Aortic smooth muscle cell (primary cell): ENCODE data around the gene CYP2E1. TPM values are rescaled to one million over a fixed set of nuclear protein-coding genes. Genes with fewer than 3 reads are reported as not detected.

ENCODE experiments used
- total RNA-seq: library from RNA; depleted of rRNA; stranded (reverse); fragments of >200 nt; gene quantifications from 2 replicates; pipeline ENCODE4 v1.2.3, GENCODE V29; 2014

The CYP2E1 gene
- total RNA-seq: 0.40 and 0.56 TPM in 2 replicates

GRCh38 chr10:133526957-133527588, at the start of gene CYP2E1:
Gene CYP2E1, plus strand, starts transcription at chr10:133527363. Its CDS starts 33 bp downstream, at chr10:133527396.

GRCh38 chr10:133565441-133566294, 38.5 kb downstream of the CYP2E1 start, which contains the start of gene SYCE1:
Gene SYCE1, minus strand, starts transcription at chr10:133565583. Its CDS starts 54 bp downstream, at chr10:133565529.

Other genes starting within 250 kb of the CYP2E1 start
- 66.4 and 71.7 TPM in 2 replicates for gene TUBGCP2, start 218.5 kb upstream of the CYP2E1 start, total RNA-seq
- gene ZNF511, start 218.4 kb upstream of the CYP2E1 start, total RNA-seq: 18.4 and 21.8 TPM in 2 replicates
- not detected in 2 replicates for gene CALY, start 190.5 kb upstream of the CYP2E1 start, total RNA-seq
- not detected in 2 replicates for gene PRAP1, start 180.0 kb upstream of the CYP2E1 start, total RNA-seq
- 6.1 and 9.5 TPM in 2 replicates for gene FUOM, start 169.3 kb upstream of the CYP2E1 start, total RNA-seq
- gene ECHS1, start 154.0 kb upstream of the CYP2E1 start, total RNA-seq: 60.6 and 65.6 TPM in 2 replicates
- 4.2 and 5.4 TPM in 2 replicates for gene PAOX, start 148.1 kb upstream of the CYP2E1 start, total RNA-seq
- gene MTG1, start 133.2 kb upstream of the CYP2E1 start, total RNA-seq: 19.3 and 23.1 TPM in 2 replicates
- gene SPRN, start 102.7 kb upstream of the CYP2E1 start, total RNA-seq: 0.12 and 0.13 TPM in 2 replicates
- 3.3 TPM in 2 replicates for gene SCART1, start 73.4 kb upstream of the CYP2E1 start, total RNA-seq
- 0.19 TPM in 1 of 2 replicates, not detected in the other for gene SYCE1, start 38.2 kb downstream of the CYP2E1 start, total RNA-seq
- gene FRG2B, start 99.4 kb downstream of the CYP2E1 start, total RNA-seq: not detected in 2 replicates